HepG2 (cell line): ENCODE results near the gene SYMPK. TPM values are rescaled to one million over a fixed set of nuclear protein-coding genes. Genes with fewer than 3 reads are reported as not detected.

Experiments used
- FOXK1 ChIP-seq: sonication (generic); formaldehyde crosslinking; IDR thresholded peaks from 2 replicates; pipeline ENCODE4 v1.4.0; 2020; ENCODE audit warnings: low read depth, missing genetic modification reagents, borderline replicate concordance
- GATAD2A ChIP-seq: IDR thresholded peaks from 2 replicates; pipeline ENCODE4 v1.6.1; 2016
- HCFC1 ChIP-seq: fragments of 150-350 bp; IDR thresholded peaks from 2 replicates; pipeline ENCODE4 v1.6.1; 2014; ENCODE audit warnings: low read depth, low read length
- MXI1 ChIP-seq: IDR thresholded peaks from 3 replicates; pipeline ENCODE4 v1.6.1; 2012; ENCODE audit warnings: low read depth, low read length, inconsistent platforms, borderline replicate concordance
- MYNN ChIP-seq: sonication (generic); formaldehyde crosslinking; IDR thresholded peaks from 2 replicates; pipeline ENCODE4 v1.4.0; 2020; ENCODE audit warnings: mild to moderate bottlenecking, low read depth, missing genetic modification reagents
- NR3C1 ChIP-seq: sonication (generic); formaldehyde crosslinking; IDR thresholded peaks from 2 replicates; pipeline ENCODE4 v1.4.0; 2020; ENCODE audit warnings: missing genetic modification reagents
- PLSCR1 ChIP-seq: sonication (generic); formaldehyde crosslinking; IDR thresholded peaks from 2 replicates; pipeline ENCODE4 v1.5.0; 2020; ENCODE audit warnings: missing genetic modification reagents, mild to moderate bottlenecking, borderline replicate concordance
- POLR2G ChIP-seq: fragments of 200-400 bp; formaldehyde crosslinking; IDR thresholded peaks from 2 replicates; pipeline ENCODE4 v1.6.1; 2018; ENCODE audit warnings: mild to moderate bottlenecking, low read depth, low read length, moderate library complexity
- PRDM15 ChIP-seq: sonication (generic); formaldehyde crosslinking; IDR thresholded peaks from 2 replicates; pipeline ENCODE4 v1.4.0; 2020; ENCODE audit warnings: missing genetic modification reagents
- RAD21 ChIP-seq: fragments of 450-650 bp; formaldehyde crosslinking; IDR thresholded peaks from 2 replicates; pipeline ENCODE4 v1.5.0; 2020; ENCODE audit warnings: mild to moderate bottlenecking
- SIX4 ChIP-seq: sonication (generic); formaldehyde crosslinking; IDR thresholded peaks from 2 replicates; pipeline ENCODE4 v1.4.0; 2020; ENCODE audit warnings: missing genetic modification reagents
- SMYD3 ChIP-seq: sonication (generic); formaldehyde crosslinking; IDR thresholded peaks from 2 replicates; pipeline ENCODE4 v1.8.1; 2023; ENCODE audit warnings: mild to moderate bottlenecking, missing genetic modification reagents
- TEAD2 ChIP-seq: sonication (generic); formaldehyde crosslinking; IDR thresholded peaks from 2 replicates; pipeline ENCODE4 v1.9.0; 2021; ENCODE audit warnings: missing genetic modification reagents
- ZNF282 ChIP-seq: fragments of 450-650 bp; IDR thresholded peaks from 2 replicates; pipeline ENCODE4 v1.6.1; 2018; ENCODE audit not compliant: partially characterized antibody
- ZNF431 ChIP-seq: sonication (generic); formaldehyde crosslinking; IDR thresholded peaks from 2 replicates; pipeline ENCODE4 v1.9.0; 2022; ENCODE audit warnings: missing genetic modification reagents, low read depth, mild to moderate bottlenecking, borderline replicate concordance
- ZNF607 ChIP-seq: sonication (generic); formaldehyde crosslinking; IDR thresholded peaks from 2 replicates; pipeline ENCODE4 v1.5.1; 2020; ENCODE audit warnings: missing genetic modification reagents, mild to moderate bottlenecking, borderline replicate concordance
- ZNF672 ChIP-seq: sonication (generic); formaldehyde crosslinking; IDR thresholded peaks from 2 replicates; pipeline ENCODE4 v1.8.1; 2022; ENCODE audit warnings: missing genetic modification reagents
- ZNF724P ChIP-seq: sonication (generic); formaldehyde crosslinking; IDR thresholded peaks from 2 replicates; pipeline ENCODE4 v1.8.0; 2022; ENCODE audit warnings: missing genetic modification reagents, borderline replicate concordance
- ZNF772 ChIP-seq: sonication (generic); formaldehyde crosslinking; IDR thresholded peaks from 2 replicates; pipeline ENCODE4 v1.5.0; 2020; ENCODE audit warnings: mild to moderate bottlenecking, missing genetic modification reagents
- ZSCAN21 ChIP-seq: sonication (generic); formaldehyde crosslinking; IDR thresholded peaks from 2 replicates; pipeline ENCODE4 v1.8.0; 2022; ENCODE audit warnings: mild to moderate bottlenecking, missing genetic modification reagents, moderate library complexity, borderline replicate concordance
- polyA plus RNA-seq, 8 experiments: library from polyadenylated mRNA; depleted of rRNA in 3 of 8; stranded (reverse) in 7 of 8; unstranded in 1 of 8; fragments of >200 nt; fragmentation: Illumina TruSeq in 4 of 8; extraction: Trizol in 4 of 8; gene quantifications; 2 replicates each; pipeline versions ENCODE4 v1.2.1 to v1.2.3, GENCODE V29; 2011 to 2016; ENCODE audit warnings: low read depth in 4 of 8, missing spikeins in 1 of 8, mixed read lengths in 1 of 8; ENCODE audit not compliant: insufficient read depth in 1 of 8
- total RNA-seq, 5 experiments: library from RNA; depleted of rRNA; stranded (reverse); fragments of >200 nt; fragmentation: Illumina TruSeq; extraction: Trizol; gene quantifications; 2 replicates each; pipeline ENCODE4 v1.2.3, GENCODE V29; 2016; ENCODE audit warnings: low read depth in 1 of 5

SYMPK gene
- total and polyA plus RNA-seq, 2 of the 13 experiments (the other 11 are each of a cell fraction or from before 2014, with no cell fraction given), result 21.9 to 55.7 TPM

- TF ChIP-seq ZNF431 (CRISPR knock-in tag), result no peak
- TF ChIP-seq HCFC1, result no peak
- peak; percentile 60; the same call in 1 of the 2 replicates for TF ChIP-seq FOXK1
- no peak for TF ChIP-seq GATAD2A (CRISPR knock-in tag)
- TF ChIP-seq ZNF772, result no peak
- TF ChIP-seq PLSCR1 (CRISPR knock-in tag), result no peak
- peak; percentile 43; the same call in 1 of the 2 replicates for TF ChIP-seq ZNF724P (CRISPR knock-in tag)
- TF ChIP-seq MYNN (CRISPR knock-in tag), result no peak
- TF ChIP-seq SIX4, result no peak
- TF ChIP-seq RAD21 (CRISPR knock-in tag), result peak; percentile 56
- peak; percentile 40; the same call in 1 of the 2 replicates for TF ChIP-seq ZSCAN21 (CRISPR knock-in tag)
- no peak for TF ChIP-seq PRDM15 (CRISPR knock-in tag)
- no peak for TF ChIP-seq TEAD2
- no peak for TF ChIP-seq NR3C1 (CRISPR knock-in tag)
- no peak for TF ChIP-seq ZNF282
- no peak; the same call in 1 of the 2 replicates for TF ChIP-seq ZNF607 (CRISPR knock-in tag)
- TF ChIP-seq MXI1, result peak; percentile 39; the same call in 1 of the 3 replicates
- no peak for TF ChIP-seq ZNF672 (CRISPR knock-in tag)
- TF ChIP-seq POLR2G, result peak; percentile 53; the same call in 1 of the 2 replicates
- no peak for TF ChIP-seq SMYD3 (CRISPR knock-in tag)
Measured at GRCh38 chr19:45767881-45768654, 94.9 kb downstream of the SYMPK start (continued).
